Endothelial cell of umbilical vein (primary cell): ENCODE measurements around the gene SRSF3. TPM values are rescaled to one million over a fixed set of nuclear protein-coding genes. Genes with fewer than 3 reads are reported as not detected.

Experiments
- BruUV-seq: library from RNA; stranded (reverse); fragments of 400-500 nt; replicated peaks from 2 replicates; lab custom pipeline; 2021; lab: Mats Ljungman, UMichigan
- CTCF ChIA-PET: fragments of 300-600, 350-600 bp; sonication (Branson Sonifier 250); formaldehyde crosslinking; loops from one replicate; lab custom pipeline; 2021; ENCODE audit warnings: antibody characterized with exemption, inconsistent platforms; lab: Charles Lee
- POLR2A ChIA-PET: fragments of 300-600, 350-600 bp; sonication (Branson Sonifier 250); formaldehyde crosslinking; loops from one replicate; lab custom pipeline; 2021; ENCODE audit warnings: antibody characterized with exemption, inconsistent platforms; lab: Charles Lee
- DNase-seq: peaks from one replicate; pipeline ENCODE4 v3.0.0-alpha.2; 2011; ENCODE audit warnings: low read depth, low spot score
- FAIRE-seq: peaks from 2 replicates; lab custom pipeline; 2011; peaks lifted over from hg19 to GRCh38; lab: Jason Lieb, UNC
- H2AFZ ChIP-seq: 2 replicates; pipeline ENCODE4 v1.6.0; 2012; ENCODE audit warnings: low read depth, low read length, control low read depth, inconsistent platforms
- H3K27ac ChIP-seq: 2 replicates; pipeline ENCODE4 v1.5.1; 2011; ENCODE audit warnings: low read depth, mild to moderate bottlenecking, control low read depth, low read length, moderate library complexity; ENCODE audit not compliant: insufficient read depth
- H3K27me3 ChIP-seq, 2 experiments: 2 replicates each; pipeline versions ENCODE4 v1.6.0 to v1.6.1; 2011; ENCODE audit warnings: low read length in 2 of 2, mixed read lengths in 1 of 2; ENCODE audit not compliant: control insufficient read depth in 2 of 2, insufficient read depth in 2 of 2
- H3K36me3 ChIP-seq, 2 experiments: 2 replicates in 1 of 2; 3 replicates in 1 of 2; pipeline ENCODE4 v1.5.1; 2011; ENCODE audit warnings: low read length in 2 of 2, mild to moderate bottlenecking in 1 of 2, moderate library complexity in 1 of 2; ENCODE audit not compliant: control insufficient read depth in 2 of 2, insufficient read depth in 2 of 2; ENCODE audit errors: extremely low read depth in 1 of 2
- H3K4me1 ChIP-seq: 3 replicates; pipeline ENCODE4 v1.5.1; 2011; ENCODE audit warnings: mild to moderate bottlenecking, low read length; ENCODE audit not compliant: control insufficient read depth, insufficient read depth; ENCODE audit errors: extremely low read depth
- H3K4me2 ChIP-seq: 2 replicates; pipeline ENCODE4 v1.6.1; 2011; ENCODE audit warnings: low read length, control low read depth, mixed read lengths; ENCODE audit not compliant: insufficient read depth
- H3K4me3 ChIP-seq, 3 experiments: fragments of 200-600 bp in 1 of 3; sonication (generic), shearing (Covaris generic) in 1 of 3; replicated peaks in 1 of 3; 2 replicates each; pipeline ENCODE4 v1.5.1; 2011 to 2016; ENCODE audit warnings: control low read depth in 3 of 3, low read length in 3 of 3, mild to moderate bottlenecking in 2 of 3, inconsistent platforms in 1 of 3, low read depth in 1 of 3, moderate library complexity in 1 of 3; ENCODE audit not compliant: insufficient read depth in 1 of 3
- H3K79me2 ChIP-seq: 2 replicates; pipeline ENCODE4 v1.6.0; 2012; ENCODE audit warnings: low read length, inconsistent platforms; ENCODE audit not compliant: control insufficient read depth, insufficient read depth
- H3K9ac ChIP-seq: replicated peaks from 2 replicates; pipeline ENCODE3; 2011; ENCODE audit warnings: low read length, control low read depth; ENCODE audit not compliant: insufficient read depth; ENCODE audit errors: extremely low read depth
- H3K9me1 ChIP-seq: replicated peaks from 3 replicates; pipeline ENCODE4 v1.6.0; 2011; ENCODE audit warnings: mild to moderate bottlenecking, low read length; ENCODE audit not compliant: control insufficient read depth, insufficient read depth; ENCODE audit errors: extremely low read depth
- H3K9me3 ChIP-seq: replicated peaks from 2 replicates; pipeline ENCODE4 v1.5.1; 2012; ENCODE audit warnings: low read length, inconsistent platforms; ENCODE audit not compliant: control insufficient read depth, insufficient read depth
- H4K20me1 ChIP-seq: replicated peaks from 2 replicates; pipeline ENCODE3; 2011; ENCODE audit warnings: mild to moderate bottlenecking, low read length; ENCODE audit not compliant: control insufficient read depth, insufficient read depth; ENCODE audit errors: extremely low read depth
- CTCF ChIP-seq, 2 donors: IDR thresholded peaks; 1 replicate in 1 of 2; 2 replicates in 1 of 2; pipeline ENCODE4 v1.5.1; 2011; ENCODE audit warnings: low read length in 2 of 2, mild to moderate bottlenecking in 2 of 2, moderate library complexity in 2 of 2, control low read depth in 1 of 2, inconsistent platforms in 1 of 2, low read depth in 1 of 2; ENCODE audit not compliant: insufficient read depth in 1 of 2; ENCODE audit errors: extremely low read depth in 1 of 2
- EZH2 ChIP-seq: IDR thresholded peaks from 2 replicates; pipeline ENCODE4 v1.6.1; 2012; ENCODE audit warnings: borderline replicate concordance, low read depth, mild to moderate bottlenecking, moderate library complexity, low read length, inconsistent platforms; ENCODE audit not compliant: severe bottlenecking
- FOS ChIP-seq: IDR thresholded peaks from 2 replicates; pipeline ENCODE4 v1.6.1; 2011; ENCODE audit warnings: mild to moderate bottlenecking, low read length, moderate library complexity, borderline replicate concordance; ENCODE audit not compliant: insufficient read depth
- GATA2 ChIP-seq: IDR thresholded peaks from 2 replicates; pipeline ENCODE4 v1.7.0; 2011; ENCODE audit warnings: low read depth, mild to moderate bottlenecking, moderate library complexity, mixed read lengths, low read length; ENCODE audit not compliant: insufficient read length, insufficient read depth
- JUN ChIP-seq: IDR thresholded peaks from 2 replicates; pipeline ENCODE4 v1.6.1; 2011; ENCODE audit warnings: borderline replicate concordance, low read depth; ENCODE audit not compliant: insufficient read length, insufficient read depth
- MAX ChIP-seq: IDR thresholded peaks from 2 replicates; pipeline ENCODE4 v1.6.1; 2011; ENCODE audit not compliant: insufficient read depth, insufficient read length
- MYC ChIP-seq: IDR thresholded peaks from one replicate; pipeline ENCODE4 v1.6.1; 2011; ENCODE audit warnings: mild to moderate bottlenecking, low read depth, low read length
- POLR2A ChIP-seq: IDR thresholded peaks from 2 replicates; pipeline ENCODE4 v1.6.1; 2012; ENCODE audit warnings: low read depth, mild to moderate bottlenecking, control low read depth, low read length
- POLR2AphosphoS5 ChIP-seq: IDR thresholded peaks from 2 replicates; pipeline ENCODE4 v1.6.1; 2012; ENCODE audit warnings: low read depth, mild to moderate bottlenecking, control low read depth, low read length, moderate library complexity; ENCODE audit not compliant: insufficient read depth
- dilution Hi-C: fragments of 300-500 bp; cut with MboI; formaldehyde crosslinking; loops from one replicate; pipeline ENCODE4 v1.15.0; 2019; ENCODE audit warnings: low sequenced_read_pairs; ENCODE audit not compliant: extremely low pct_ligation_motif_present
- intact Hi-C: fragments of 100-400 bp; cut with micrococcal nuclease; formaldehyde crosslinking; loops from one replicate; pipeline ENCODE4 v1.10.0; 2022
- polyA plus RNA-seq, 4 experiments: library from polyadenylated mRNA; depleted of rRNA in 3 of 4; stranded (reverse) in 3 of 4; unstranded in 1 of 4; fragments of >200 nt; gene quantifications; 2 replicates each; pipeline versions ENCODE4 v1.2.1 to v1.2.3, GENCODE V29; 2011 to 2012; ENCODE audit warnings: missing spikeins in 1 of 4
- total RNA-seq: library from RNA; stranded (reverse); gene quantifications from 2 replicates; pipeline ENCODE4 v1.2.3, GENCODE V29; 2021

Gene SRSF3
- total and polyA plus RNA-seq, 2 donors (not counting 3 experiments of a cell fraction or from before 2014, with no cell fraction given) = 317 to 393 TPM

- no peak overlapping the region for H3K4me3 ChIP-seq
- no peak for FAIRE-seq
These were observed 42.7 kb downstream of the SRSF3 start for GRCh38 chr6:36636687-36637418.

More at GRCh38 chr6:36636687-36637418, 42.7 kb downstream of the SRSF3 start:
- intact Hi-C loops (no loop called here), dilution Hi-C loops (no loop called here)
- Histone ChIP-seq H3K79me2 (no peaks in the 10 kb centered on the region), H3K4me2 (no peak overlapping the region), H3K9ac (no peak overlapping the region), H3K4me1 (peaks cover 6% of the 10 kb centered on the region), H2AFZ (no peak overlapping the region), H3K9me1 (no peaks in the 10 kb centered on the region), H4K20me1 (no peaks in the 10 kb centered on the region), H3K27me3 (no peaks in the 10 kb centered on the region), H3K9me3 (no peaks in the 10 kb centered on the region), H3K27ac (no peak overlapping the region), H3K36me3 (no peaks in the 10 kb centered on the region)
- CTCF ChIA-PET = interaction anchor here (1.0 to 3.2 kb wide), 2 partner anchors 12 to 18 kb away, joined by 4 to 11 read pairs; no protein-coding TSS in a partner anchor
- no TSS peak for BruUV-seq
- TF ChIP-seq GATA2 (no peak), CTCF (IDR thresholded peaks at IDR 0.05; ENCODE audit: extremely low read depth in 1 of 2, insufficient read depth in 1 of 2, low read depth in 1 of 2, low read length in 2 of 2) (no peak), FOS (no peak), EZH2 (no peak), POLR2A (no peak), MYC (no peak), JUN (no peak), POLR2AphosphoS5 (no peak), MAX (no peak)
- POLR2A ChIA-PET = no interaction called here
- DNase-seq = no peak
